Neural progenitor cell (in vitro differentiated cells): ENCODE data around the gene GZMA.

Experiments used
- CTCF ChIP-seq: fragments of 200-600 bp; sonication (generic); IDR thresholded peaks from 2 replicates; pipeline ENCODE4 v1.5.1; 2017; ENCODE audit warnings: antibody characterized with exemption, mild to moderate bottlenecking
- EZH2 ChIP-seq: fragments of 200-600 bp; sonication (generic); IDR thresholded peaks from 2 replicates; pipeline ENCODE4 v1.6.1; 2017; ENCODE audit warnings: antibody characterized with exemption, mild to moderate bottlenecking, moderate library complexity
- EZH2phosphoT487 ChIP-seq: fragments of 200-600 bp; sonication (generic); IDR thresholded peaks from 2 replicates; pipeline ENCODE4 v1.6.1; 2017; ENCODE audit warnings: antibody characterized with exemption

- TF ChIP-seq CTCF = no peak
- TF ChIP-seq EZH2phosphoT487 = no peak
- no peak for TF ChIP-seq EZH2
Measured at GRCh38 chr5:55104946-55105701, 2.7 kb downstream of the GZMA start.
